NCI-H1930 (cell line): ENCODE measurements around the gene TGIF2.
"Not testable (repeated sequence)": the region's sequence is repeated elsewhere in the genome, so short reads cannot be mapped to it uniquely, and the experiment has no call there.

Experiments used
- DNase-seq, 2 experiments: peaks; one replicate each; lab custom pipeline; 2025; lab: John Stamatoyannopoulos, UW

Gene TGIF2

DNA sequence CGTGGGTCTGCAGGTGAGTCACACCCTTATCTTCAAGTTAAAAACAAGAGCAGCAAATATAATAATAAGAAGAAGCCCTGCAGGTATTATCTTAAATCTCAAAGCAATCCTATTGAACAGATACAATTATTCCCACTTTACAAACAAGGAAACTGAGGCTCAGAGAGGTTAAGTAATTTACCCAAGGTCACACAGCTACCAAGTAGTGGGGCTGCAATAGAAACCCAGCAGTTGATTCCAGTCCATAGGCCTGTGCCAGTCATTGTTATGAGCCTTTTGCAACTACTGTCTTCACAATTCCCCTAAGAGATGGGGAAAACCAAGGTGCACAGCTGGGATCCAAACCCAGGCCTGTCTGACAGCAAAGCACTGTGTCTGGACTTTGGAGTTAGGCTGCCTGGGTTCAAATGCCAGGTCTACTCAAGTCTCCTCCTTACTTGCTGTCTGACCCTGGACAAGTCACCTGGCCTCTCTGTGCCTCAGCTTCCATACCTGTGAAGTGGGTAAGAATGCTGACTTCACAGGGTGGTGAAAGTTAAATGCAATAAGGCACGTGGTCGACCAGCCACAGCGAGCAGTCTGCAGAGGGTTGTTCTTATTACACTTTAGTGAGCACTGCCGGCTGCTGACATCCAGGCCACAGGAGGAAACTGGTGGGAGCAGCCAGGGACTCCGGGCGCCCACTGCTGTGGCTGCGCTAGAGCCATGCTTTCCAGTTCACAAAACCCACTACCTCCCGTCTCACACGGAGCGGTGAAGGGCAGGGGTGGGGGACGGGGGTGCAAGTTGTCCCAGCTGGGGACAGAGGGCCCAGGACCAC lies 26.0 kb upstream of the TGIF2 start:
- DNase-seq = no peak

DNA sequence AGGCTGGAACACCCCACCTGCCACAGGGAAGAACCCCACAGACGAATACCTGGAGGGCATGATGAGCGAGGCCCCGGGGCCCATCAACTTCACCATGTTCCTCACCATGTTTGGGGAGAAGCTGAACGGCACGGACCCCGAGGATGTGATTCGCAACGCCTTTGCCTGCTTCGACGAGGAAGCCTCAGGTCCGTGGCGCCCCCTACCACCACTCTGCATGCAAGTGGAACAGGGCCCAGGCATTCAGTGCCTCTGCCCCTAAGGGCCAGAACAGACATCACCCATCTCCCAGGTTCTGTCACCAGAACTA lies 25.4 kb upstream of the TGIF2 start:
- peak in 1 of 2 experiments; percentile 14 for DNase-seq

DNA sequence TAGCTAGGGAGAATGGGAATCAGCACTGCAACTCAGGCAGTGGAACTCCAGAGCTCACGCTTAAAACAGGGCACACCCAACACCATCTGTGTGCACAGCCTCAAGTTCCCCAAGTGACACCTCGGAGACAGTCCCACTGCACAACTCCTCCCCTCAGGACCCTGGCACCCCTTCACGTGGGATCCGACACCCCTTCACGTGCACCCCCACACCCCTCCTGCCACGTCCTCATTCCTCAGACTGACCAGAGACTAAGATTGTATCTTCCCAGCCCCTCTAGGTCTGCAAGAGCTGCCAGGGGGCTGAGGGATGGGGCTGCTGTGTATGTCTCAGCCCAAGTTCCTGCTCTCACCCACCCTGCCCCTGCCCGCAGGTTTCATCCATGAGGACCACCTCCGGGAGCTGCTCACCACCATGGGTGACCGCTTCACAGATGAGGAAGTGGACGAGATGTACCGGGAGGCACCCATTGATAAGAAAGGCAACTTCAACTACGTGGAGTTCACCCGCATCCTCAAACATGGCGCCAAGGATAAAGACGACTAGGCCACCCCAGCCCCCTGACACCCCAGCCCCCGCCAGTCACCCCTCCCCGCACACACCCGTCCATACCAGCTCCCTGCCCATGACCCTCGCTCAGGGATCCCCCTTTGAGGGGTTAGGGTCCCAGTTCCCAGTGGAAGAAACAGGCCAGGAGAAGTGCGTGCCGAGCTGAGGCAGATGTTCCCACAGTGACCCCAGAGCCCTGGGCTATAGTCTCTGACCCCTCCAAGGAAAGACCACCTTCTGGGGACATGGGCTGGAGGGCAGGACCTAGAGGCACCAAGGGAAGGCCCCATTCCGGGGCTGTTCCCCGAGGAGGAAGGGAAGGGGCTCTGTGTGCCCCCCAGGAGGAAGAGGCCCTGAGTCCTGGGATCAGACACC lies 24.4 kb upstream of the TGIF2 start:
- no peak for DNase-seq

DNA sequence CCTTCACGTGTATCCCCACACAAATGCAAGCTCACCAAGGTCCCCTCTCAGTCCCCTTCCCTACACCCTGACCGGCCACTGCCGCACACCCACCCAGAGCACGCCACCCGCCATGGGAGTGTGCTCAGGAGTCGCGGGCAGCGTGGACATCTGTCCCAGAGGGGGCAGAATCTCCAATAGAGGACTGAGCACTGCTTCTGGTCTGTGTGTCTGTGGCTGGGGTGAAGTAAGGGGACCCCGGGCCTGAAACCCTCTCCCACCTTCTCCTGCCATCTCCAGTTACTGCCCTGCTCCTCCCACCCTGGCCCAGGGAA lies 23.8 kb upstream of the TGIF2 start:
- no peak for DNase-seq

DNA sequence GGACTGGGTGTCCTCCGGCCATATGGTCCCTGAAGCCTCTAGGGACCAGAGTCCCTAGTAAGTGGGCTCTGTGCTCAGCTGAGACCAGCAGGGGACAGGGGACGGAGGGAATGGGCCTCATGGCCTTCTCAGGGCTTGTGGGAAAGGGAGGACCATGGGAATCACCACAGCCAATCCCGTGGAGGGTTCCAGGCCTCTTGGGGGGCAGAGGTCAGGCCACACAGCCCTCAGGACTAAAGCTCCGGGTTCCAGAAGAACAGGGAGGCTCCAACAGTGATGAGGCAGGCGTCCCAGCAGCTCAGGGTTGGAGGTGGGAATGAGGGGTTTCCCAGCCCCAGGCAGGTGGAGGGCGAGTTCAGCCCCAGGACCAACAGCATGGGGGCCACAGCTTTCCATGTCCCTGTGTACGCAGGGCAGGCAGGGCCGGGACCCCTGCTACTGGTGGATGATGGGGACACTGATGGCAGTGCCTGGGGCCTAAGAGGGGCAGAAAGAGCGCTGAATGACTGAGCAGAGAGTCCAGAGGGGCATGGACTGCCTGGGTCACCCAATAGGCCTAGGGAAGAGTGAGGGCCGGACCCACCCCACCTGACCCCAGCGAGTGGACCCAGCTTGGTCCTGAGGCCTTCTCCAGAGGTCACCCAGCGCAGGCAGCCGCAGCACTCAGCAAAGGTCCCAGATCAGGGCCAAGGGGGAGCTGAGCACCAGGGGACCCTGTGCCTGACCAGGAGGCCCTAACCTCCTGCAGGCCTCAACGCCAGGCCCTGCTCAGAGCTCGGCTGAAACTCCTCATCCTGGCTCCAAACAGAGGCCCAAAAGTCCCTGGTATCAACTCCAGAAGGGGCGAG lies 23.2 kb upstream of the TGIF2 start:
- DNase-seq = no peak

DNA sequence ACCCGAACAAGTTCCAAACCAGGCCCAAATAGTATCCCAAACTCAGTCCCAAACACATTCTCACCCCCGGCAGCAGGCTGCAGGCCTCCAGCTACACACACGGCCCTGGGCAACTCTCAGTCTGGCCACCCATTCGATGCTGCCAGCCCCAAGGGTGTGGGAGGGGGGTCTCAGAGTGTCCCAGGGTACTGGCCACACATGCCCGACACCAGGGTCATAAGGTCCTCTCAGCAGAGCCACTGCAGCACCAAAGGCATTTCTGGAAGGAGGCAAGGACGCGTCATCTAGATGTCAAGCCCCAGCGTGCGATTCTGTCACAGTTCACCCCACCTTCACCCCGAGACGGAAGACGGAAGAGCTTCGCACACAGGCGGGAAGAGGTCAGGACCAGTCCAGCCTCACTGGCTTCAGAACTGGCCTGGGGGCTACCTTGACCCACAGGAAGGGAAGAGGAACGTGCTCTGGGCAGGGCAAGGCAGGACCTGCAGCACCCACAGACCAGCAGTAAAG lies 22.6 kb upstream of the TGIF2 start:
- no peak for DNase-seq

DNA sequence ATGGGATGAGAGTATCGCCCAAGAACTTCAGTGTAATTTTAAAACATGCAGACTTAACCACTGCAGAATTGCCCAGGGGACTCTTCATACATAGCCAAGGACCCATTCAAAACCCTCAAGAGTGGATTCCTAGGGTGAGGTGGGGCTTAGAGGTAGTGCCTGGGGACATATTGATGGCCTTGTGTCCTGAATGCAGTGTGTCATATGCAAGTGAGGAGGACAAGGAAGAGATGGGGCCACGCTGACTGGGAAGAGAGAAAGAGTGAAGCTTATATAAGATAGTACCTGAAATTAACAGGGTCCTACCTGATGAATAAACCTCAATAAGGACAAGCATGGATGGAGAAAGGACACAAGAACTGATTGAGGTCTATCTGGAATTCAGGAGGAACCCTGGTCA lies 18.1 kb upstream of the TGIF2 start:
- DNase-seq = no peak

DNA sequence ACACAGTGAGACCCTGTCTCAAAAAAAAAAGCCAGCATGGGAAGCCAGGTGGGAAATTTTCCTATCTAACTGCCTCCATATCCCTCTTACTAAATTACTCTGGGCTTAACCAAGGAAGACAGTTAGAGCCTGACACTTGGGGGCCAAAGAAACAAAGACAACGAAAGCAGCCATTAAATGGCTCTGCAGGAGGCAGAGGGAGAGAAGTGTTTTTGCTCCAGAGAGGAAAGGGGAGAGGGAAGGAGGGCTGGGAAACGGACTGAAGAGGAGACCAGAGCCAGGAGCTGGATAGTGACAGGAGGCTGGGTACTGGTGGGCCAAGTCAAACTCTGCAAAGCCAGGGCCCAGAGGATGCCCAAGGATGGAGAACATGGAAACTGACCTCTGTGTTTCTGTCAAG lies 10.7 kb upstream of the TGIF2 start:
- no peak for DNase-seq

DNA sequence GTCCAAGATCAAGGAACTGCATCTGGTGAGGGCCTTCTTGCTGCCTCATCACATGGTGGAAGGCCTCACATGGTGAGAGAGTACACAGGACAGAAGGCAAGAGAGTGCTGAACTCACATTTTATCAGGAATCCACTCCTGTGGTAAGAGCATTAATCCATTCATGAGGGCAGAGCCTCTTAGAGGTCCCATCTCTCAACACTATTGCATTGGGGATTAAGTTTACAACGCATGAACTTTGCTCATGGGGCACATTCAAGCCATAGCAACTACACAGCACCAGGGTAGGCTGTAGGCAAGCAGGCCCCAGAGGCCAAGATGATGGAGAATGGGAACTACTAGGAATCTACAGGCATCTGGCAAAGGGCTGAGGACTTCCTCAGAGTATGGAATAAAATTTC lies 10.0 kb upstream of the TGIF2 start:
- DNase-seq = no peak

DNA sequence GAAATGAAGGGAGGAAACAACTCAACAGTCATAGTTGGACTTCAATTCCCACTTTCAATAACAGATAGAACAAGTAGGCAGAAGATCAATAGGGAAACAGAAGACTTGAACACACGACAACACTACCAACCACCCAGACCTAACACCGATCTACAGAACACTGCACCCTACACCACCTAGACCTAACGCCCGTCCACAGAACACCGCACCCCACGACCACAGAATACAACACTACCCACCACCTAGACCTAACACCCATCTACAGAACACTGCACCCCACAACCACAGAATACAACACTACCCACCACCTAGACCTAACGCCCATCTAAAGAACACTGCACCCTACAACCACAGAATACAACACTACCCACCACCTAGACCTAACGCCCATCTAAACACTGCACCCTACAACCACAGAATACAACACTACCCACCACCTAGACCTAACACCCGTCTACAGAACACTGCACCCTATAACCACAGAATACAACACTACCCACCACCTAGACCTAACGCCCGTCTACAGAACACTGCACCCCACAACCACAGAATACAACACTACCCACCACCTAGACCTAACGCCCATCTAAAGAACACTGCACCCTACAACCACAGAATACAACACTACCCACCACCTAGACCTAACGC lies 9.2 kb upstream of the TGIF2 start:
- DNase-seq = not testable (repeated sequence)

DNA sequence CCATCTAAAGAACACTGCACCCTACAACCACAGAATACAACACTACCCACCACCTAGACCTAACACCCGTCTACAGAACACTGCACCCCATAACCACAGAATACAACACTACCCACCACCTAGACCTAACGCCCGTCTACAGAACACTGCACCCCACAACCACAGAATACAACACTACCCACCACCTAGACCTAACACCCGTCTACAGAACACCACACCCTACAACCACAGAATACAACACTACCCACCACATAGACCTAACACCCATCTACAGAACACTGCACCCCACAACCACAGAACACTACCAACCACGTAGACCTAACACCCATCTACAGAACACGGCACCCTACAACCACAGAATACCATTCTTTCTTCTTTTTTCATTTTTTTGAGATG lies 8.7 kb upstream of the TGIF2 start:
- DNase-seq = not testable (repeated sequence)

DNA sequence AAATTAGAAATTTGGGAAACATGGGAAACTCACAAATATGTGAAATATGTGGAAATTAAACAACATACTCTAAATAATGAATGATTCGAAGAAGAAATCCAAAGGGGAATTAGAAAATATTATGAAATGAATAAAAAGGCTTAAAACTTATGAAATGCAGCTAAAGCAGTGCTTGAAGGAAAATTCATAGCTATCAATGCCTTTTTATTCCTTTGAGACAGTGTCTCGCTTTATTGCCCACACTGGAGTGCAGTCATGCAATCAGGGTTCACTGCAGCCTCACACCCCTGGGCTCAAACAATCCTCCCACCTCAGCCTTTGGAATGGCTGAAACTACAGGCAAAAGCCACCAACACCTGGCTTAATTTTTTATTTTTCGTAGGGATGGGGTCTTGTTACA lies 7.9 kb upstream of the TGIF2 start:
- DNase-seq = no peak

DNA sequence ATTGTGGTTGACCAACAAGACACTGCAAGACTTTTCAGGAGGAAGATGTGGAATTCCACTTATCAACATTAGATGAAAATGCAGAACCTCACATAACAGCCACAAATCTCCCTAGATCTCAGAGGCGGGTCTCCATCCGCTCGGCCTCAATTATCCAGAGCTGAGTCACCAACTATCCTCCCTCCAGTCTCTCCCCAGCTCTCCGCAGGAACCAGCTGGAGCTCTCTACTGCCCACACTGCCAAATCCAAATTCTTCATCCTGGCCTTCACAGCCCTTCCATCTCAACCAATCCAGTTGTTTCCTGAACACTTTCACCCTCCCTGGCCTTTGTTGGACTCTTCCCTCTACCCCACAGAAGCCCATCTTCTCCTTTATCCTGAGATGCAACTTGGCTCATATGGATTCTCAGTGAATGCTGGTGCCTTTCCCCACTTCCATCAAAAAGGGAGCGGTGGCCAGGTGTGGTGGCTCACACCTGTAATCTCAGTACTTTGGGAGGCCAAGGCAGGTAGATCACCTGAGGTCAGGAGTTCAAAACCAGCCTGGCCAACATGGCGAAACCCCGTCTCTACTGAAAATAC lies 3.5 kb upstream of the TGIF2 start:
- DNase-seq = no peak

DNA sequence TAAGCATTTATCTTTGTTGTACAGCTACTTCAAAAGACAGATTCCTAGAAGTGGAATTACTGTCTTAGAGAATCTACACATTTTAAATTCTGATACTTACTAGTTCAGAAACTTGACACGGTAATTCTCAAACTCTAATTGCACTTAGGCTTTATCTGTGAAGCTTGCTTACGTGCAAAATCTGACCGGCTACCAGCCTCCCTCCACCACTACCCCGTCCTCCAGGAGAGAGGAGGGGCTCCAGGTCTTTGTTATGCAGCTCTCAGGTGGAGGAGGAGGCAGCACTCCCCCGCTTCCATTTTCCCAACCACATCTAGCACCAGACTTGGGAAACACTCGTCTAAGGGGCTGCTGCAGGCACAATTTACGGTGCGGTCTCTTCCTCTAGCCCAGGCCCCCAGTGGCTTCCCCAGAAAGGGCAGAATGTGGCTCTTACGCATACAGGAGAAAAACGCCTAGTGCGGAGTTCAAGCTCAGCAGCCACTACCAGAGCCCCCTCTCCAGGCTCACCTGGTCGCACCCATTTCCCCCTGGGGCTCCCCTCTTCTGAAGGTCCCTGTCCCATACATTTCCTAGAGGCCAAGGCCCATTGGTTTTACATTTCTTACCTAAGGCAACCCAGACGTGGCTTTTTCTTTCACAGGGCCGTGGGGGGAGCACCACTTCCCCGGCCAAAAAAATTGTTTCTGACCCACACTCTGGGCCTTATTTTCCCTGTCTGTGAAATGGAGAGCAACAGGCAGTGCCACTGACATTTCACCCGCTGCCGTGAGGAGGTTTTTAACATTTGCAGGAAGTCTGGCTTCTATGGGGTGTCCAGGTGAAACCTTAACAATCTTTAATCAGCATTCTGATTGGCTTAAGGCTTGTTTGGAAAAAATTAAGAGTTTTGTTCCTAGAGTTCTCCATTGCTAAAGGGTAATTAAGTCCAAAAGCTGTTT lies 1.6 kb upstream of the TGIF2 start:
- no peak for DNase-seq

DNA sequence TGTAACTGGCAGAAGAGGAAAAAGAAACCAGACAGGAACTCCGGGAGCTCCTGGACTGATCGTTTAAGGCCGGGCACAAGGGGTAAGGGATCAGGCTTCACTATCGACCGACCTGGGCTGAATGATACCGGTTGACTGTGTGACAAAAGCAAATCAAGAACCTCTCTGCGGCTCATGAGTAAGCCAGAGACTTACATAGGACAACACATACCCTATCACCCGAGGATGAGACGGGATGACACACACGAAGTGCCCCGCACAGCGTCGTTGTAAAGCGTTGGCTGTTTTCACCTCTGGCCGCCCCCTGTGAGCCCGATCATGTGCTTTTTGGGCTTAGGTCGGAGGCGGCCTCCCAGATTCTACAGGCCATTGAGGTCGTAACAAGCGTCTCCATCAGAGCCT lies 695 bp upstream of the TGIF2 start:
- no peak for DNase-seq

DNA sequence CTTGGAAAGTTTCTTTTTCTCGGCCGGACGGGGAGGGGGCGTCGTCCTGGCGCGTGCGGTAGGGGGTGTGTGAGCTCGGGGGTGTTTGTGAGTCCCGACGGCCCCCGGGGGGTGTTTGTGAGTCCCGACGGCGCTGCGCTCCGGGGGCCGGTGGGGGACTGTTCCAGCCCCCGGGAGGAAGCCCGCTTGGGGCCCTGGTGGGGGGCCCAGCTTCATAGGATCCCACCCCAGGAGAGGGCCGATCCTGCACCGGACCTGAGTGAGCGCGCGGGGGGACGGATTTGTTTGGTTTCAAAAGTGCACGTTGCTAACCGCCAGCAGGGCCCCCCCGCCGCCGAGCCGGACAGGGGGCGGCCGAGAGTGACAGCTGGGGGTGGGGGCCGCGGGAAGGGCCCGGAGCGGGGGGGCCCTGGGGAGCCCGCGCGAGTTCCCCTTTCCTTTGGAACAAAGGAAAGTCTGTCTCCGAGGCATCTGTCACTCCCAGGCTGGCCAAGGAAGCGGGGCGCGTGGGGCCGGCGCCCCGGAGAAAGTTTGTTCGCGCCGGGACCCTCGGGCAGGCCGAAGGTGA lies 485 bp downstream of the TGIF2 start:
- DNase-seq = no peak

DNA sequence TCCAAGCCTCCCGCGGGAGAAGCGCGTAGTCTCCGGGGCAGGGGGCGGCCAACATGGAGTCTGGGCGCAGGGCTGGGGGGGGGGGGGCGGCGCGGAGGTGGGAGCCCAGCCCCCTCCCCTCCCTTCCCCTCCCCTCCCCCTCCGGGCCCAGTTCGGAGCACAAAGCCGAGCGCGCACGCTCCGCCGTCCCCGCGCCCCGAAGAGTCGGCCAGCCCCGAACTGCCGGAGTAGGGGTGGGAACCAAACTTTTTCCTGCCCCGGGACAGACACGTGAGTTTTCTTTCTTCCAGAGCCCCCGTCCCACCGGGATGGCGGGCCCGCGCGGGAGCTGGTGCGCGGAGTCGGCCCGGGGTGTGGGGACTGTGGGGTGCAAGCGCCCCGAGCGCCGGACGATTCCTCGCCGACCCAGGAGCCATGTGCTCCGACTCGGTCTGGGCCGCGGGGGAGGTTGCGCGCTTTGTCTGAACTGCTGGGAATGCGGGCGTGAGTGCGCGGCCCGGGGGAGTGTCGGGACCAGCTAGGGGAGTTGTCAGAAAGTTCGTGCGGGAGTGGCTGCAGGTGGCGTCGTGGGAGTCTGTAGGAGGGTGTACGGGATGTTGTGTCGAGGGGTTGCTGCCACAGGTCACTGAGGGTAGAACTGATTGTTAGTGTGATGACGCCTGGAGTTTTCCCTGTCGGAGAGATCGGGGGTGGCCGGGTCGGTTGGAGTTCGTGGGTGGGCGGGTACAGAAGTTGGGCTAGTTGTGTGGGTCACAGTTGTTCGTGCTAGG lies 1.2 kb downstream of the TGIF2 start:
- no peak for DNase-seq

DNA sequence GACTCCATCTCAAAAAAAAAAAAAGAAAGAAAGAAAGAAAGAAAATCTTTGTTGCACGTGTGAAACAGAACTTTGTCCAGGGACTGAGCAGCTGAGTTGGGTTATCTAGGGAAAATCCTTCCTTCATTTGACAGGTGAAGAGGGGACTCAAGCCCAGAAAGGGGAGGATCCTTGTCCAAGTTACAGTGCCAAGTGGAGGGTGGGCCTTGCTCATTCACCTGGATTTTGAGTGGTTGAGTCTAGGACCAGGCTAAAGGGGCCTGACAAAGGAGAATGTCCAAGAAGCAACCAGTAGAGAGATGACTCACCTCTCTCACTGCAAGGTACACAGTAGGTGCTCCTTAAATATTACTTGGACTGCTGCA lies 2.7 kb downstream of the TGIF2 start:
- no peak for DNase-seq

DNA sequence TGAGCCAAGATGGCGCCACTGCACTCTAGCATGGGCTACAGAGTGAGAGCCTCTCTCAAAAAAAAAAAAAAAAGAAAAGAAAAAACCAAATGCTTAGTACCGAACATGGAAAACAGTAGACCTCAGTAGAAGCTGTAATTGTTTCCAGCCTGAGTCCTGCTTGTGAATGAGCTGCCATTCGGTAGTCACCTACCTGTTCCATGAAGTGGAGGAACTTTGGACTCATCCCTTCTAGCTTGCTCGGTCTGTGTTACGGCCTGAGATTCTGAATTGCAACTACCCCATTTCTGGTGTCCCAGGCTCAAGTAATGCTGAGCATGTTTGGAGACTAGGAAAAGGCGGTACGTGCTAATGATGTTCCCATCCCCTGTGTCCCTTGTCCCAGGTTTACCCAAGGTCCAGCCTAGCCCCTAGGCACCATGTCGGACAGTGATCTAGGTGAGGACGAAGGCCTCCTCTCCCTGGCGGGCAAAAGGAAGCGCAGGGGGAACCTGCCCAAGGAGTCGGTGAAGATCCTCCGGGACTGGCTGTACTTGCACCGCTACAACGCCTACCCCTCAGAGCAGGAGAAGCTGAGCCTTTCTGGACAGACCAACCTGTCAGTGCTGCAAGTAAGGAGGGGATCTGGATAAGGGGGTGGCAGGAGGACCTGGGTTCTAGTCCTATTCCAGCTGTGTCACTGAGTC lies 5.1 kb downstream of the TGIF2 start:
- DNase-seq = no peak
